HG03066 (cell line): ENCODE data around the gene MOV10L1.
"Not testable (repeated sequence)": the region's sequence is repeated elsewhere in the genome, so short reads cannot be mapped to it uniquely, and the experiment has no call there.

Experiments
- ATAC-seq: cut with Tn5 transposase; IDR thresholded peaks from one replicate; pipeline ENCODE4 v1.9.1; 2021; ENCODE audit warnings: low read depth; ENCODE audit not compliant: unreplicated experiment

The MOV10L1 gene

GRCh38 chr22:50151571-50152537, 62.0 kb downstream of the MOV10L1 start:
- no peak for ATAC-seq

DNA sequence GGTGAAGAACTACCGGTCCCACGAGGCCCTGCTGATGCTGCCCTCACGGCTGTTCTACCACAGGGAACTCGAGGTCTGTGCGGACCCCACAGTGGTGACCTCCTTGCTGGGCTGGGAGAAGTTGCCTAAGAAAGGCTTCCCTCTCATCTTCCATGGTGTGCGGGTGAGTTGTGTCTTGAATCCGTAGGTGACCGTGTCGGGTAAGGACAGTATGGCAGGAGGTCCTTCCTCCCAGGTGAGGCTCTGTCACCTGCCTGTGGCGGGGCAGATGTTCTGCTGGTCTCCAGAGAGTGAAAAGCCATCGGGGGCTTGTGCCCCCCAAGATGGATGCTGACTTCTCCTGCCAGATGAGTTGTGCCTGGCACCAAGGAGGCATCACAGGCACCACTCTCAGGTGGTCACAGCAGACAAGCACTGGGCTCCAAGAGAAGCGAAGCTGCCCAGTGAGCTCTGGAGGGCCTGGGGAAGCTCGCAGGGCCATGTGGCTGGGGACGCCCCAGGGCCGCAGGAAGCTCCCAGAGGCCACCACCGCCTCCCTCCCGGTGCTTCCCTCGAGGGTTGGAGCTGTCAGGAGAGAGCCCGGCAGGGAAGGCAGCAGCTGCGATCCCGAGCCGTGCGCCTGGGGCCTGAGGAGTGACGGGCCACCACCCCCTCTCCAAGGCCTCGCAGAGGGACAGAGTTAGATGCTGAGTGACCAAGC, 63.4 kb downstream of the MOV10L1 start:
- ATAC-seq: no peak

DNA sequence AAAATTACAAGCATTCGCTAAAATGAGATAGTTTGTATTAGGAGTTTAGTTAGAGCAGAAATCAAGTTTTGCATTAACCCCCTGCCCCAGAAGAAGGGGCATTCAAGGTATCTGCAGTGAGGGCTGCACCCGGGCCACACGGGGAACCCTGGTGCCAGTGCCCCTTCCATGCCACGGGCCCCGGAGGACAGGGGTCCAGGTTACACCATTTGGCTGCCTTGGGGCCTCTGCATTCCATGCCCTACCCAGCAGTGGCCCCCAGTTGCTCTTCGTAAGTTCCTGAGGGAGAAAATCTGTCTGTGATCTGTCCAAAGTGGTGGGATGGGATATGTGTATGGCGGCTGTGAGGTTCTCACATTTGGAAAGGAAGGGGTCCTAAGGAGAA, 63.9 kb downstream of the MOV10L1 start:
- no peak for ATAC-seq

DNA sequence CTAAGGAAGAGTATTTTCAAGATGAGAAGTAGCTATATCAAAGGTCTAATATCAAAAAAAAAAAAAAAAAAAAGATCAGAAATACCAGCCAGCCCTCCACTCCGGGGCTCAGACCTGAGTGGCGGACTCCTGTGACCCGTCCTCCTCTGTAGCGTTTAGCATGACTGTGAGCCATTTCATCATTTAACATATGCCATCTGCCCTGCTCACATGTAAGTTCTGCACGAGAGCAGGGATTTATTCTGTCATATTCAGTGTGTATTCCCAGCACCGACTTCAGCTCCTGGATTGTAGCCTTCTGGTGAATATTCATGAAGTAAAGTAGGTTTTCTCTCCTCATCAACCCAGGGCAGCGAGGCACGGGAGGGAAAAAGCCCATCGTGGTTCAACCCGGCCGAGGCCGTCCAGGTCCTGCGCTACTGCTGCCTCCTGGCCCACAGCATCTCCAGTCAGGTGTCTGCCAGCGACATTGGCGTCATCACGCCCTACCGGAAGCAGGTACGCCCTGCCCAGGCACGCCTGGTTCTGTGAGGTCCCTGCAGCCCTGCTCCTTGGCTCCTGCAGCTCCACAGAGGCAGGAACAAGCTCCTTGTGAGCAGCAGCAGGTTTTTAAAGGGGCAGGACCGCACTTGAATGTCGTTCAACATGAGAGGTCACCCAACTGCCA, 68.0 kb downstream of the MOV10L1 start:
- no peak for ATAC-seq

- ATAC-seq: no peak
Observed at GRCh38 chr22:50160947-50161346, 71.1 kb downstream of the MOV10L1 start.

DNA sequence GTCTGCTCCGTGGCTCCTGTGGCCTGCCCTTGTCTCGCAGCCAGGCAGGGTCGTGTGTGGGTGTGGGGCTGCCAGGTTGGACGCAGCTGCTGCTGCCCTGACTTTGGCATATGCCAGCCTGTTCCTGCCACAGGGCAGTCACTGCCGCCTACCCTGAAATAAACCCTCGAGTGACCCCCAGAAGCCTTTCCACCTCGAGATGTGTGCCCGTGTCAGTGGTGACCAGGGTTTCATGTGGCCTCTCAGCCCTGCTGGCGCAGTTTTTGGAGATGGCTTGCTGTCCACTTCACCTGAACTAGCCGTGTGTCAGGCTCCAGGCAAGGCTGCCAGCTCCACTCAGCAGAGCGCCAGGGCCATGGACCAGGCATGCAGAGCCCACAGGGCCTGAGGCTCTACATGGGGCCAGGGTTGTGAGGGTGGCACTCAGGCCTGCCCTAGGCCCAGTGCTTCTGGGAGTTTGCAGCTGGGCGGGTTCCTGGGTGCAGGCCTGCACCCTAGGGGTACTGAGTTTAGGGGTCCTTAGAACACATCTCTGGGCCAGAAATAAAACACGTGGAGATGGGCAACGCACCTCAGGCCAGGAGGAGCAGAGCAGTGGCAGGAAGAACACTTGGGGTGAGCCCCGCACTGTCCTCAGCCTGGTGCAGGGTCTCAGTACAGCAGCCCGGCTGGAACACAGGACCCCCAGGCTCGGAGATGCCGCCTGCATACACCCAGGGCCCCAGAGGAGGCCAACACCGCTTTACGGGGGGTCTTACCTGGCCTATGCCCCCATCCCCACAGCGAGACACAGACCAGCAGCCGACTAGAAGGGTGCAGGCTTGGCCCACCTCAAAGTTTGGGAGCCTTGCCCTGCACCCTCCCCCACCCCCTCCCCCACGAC, 71.9 kb downstream of the MOV10L1 start:
- ATAC-seq: no peak

- ATAC-seq: no peak
Observed at GRCh38 chr22:50162391-50162956, 72.7 kb downstream of the MOV10L1 start.

DNA sequence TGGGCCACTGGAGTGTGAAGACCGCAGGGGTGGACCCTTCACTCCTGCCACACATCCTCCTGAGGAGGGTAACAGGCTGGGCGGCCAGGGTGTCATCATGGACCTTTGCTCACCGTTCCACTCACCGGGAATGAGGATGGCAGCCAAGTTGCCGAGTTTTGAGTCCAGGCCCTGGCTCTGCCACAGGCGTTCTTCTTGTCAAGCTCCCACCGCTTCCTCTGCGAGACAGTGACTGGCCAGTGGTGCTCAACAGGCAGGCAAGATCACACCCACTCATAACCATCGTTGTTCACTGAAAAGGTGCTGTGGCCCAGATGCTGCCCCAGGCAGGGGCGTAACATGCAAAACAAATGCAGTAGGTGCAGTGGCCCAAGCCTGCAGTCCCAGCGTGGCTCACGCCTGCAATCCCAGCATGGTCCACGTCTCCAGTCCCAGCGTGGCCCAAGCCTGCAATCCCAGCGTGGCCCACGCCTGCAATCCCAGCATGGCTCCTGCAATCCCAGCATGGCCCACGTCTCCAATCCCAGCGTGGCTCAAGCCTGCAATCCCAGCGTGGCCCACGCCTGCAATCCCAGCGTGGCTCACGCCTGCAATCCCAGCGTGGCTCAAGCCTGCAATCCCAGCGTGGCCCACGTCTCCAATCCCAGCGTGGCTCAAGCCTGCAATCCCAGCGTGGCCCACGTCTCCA, 75.8 kb downstream of the MOV10L1 start:
- no peak for ATAC-seq

DNA sequence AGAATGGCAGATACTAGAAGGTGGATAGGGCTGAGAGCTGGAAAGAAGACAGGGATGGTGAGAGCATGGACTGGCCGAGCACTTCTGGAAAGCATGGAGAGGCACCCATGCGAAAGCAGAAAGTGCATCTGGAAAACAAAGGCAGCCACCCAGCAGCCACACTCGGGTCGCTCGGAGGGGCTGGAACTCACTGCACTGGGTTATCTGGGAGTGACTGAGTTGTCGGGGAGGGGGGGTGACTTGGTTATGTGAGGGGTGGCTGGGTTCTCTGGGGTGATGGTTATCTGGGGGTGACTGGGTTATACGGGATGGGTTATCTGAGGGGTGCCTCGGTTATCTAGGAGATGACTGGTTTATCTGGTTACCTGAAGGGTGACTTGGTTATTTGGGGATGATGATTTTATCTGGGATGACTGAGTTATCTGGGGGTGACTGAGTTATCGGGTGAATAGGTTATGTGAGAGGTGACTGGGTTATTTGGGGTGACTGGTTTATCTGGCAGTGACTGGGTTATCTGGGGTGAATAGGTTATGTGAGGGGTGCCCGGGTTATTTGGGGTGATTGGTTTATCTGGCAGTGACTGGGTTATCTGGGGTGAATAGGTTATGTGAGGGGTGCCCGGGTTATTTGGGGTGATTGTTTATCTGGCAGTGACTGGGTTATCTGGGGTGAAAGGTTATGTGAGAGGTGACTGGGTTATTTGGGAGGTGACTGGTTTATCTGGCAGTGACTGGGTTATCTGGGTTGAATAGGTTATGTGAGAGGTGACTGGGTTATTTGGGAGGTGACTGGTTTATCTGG, 78.1 kb downstream of the MOV10L1 start:
- ATAC-seq: no peak

DNA sequence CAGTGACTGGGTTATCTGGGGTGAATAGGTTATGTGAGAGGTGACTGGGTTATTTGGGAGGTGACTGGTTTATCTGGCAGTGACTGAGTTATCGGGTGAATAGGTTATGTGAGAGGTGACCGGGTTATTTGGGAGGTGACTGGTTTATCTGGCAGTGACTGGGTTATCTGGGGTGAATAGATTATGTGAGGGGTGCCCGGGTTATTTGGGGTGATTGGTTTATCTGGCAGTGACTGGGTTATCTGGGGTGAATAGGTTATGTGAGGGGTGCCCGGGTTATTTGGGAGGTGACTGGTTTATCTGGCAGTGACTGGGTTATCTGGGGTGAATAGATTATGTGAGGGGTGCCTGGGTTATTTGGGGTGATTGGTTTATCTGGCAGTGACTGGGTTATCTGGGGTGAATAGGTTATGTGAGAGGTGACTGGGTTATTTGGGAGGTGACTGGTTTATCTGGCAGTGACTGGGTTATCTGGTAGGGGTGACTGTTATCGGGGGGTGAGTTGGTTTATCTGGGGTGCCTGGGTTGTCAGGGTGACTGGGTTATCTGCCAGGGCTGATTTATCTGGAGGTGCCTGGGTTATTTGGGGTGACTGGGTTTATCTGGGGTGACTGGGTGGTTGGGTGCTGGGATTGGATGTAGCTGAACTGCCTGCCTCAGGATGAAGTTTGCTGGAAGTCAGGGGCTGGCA, 78.8 kb downstream of the MOV10L1 start:
- ATAC-seq: not testable (repeated sequence)

- no peak for ATAC-seq
Observed at GRCh38 chr22:50169181-50169759, 79.5 kb downstream of the MOV10L1 start.

GRCh38 chr22:50169774-50170341, 80.1 kb downstream of the MOV10L1 start:
- ATAC-seq: no peak

DNA sequence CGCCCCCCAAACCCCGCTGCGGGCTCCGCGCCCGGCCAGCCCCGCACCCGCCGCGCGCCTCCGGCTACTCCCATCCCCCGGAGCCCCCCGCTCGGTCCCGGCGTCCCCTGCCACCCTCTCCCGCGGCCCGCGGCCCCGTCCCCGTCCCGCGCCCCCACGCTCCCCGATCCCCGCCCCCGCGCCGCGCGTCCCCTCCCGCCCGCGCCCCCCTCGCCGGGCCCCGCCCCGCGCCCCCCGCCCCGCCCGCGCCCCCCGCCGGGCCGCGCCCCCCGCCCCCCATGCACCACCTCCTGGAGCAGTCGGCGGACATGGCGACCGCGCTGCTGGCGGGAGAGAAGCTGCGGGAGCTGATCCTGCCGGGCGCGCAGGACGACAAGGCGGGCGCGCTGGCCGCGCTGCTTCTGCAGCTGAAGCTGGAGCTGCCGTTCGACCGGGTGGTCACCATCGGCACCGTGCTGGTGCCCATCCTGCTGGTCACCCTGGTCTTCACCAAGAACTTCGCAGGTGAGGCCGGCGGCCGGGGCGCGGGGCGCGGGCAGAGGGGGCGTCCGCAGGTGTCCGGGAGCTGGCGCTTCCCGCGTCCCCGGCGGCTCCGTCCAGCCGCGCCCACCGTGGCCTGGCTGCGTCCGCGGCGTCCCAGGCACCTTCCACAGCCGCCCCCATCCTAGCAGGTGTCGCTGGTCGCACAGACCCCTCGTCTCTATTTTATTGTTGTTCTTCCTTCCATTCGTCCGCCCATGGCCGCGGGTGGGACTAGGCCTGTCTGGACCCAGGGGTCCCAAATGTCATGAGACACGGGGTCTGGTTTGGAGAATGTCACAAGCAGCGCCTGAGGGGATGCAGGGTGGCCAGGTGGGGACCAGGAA, 80.9 kb downstream of the MOV10L1 start, which contains the start of gene PANX2:
TSS of gene PANX2 (plus strand) at position 279 of the 866 bp plus-strand sequence. CDS start at position 279, 0 bp downstream.
- ATAC-seq: no peak

GRCh38 chr22:50171319-50171964, 81.6 kb downstream of the MOV10L1 start:
- ATAC-seq: no peak

GRCh38 chr22:50171965-50172421, 82.2 kb downstream of the MOV10L1 start:
- ATAC-seq: no peak
